ENCODE measurements around the gene IGSF21.
A peak's percentile ranks its signal among the peaks of the same experiment; 100 is the strongest.

Gene IGSF21

DNA sequence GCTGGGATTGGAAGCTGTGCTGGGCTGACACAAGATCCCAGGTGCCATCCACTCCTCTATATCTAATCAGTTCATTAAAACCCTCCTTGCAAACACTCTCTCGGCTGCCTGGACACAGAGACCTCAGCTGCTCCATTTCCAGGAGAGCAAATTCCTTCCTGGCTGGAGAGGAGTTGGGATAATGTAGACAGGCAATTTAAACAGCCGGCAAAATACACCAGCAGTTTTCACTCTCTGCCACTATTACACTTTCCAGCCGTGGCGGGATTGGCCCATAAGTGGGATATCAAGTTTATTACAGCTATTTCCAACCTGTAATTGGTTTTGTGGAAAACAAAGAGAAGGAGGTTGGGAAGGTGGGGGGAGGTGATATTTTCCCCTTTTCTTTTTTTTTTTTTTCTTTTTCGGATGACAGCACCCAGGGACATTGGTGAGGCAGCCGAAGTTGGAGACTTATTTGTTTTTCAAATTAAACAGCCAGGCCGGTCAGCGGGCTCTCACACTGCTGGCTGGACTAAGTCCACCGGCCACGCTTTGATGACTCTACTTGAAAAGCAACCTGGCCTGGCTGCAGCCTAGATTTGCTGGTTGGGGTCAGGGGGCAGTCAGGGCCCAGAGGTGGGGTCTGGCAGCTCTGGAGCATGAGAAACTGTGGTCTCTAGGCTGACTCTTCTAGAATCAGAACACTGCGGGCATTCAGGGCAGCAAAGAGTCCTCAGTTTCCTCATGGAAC, 177.4 kb downstream of the IGSF21 start:
- no peaks in the 10 kb centered on the region for H3K36me3 ChIP-seq (ENCODE audit: insufficient read depth, low read length)
- TF ChIP-seq EZH2 (IDR thresholded peaks at IDR 0.05) (no peak), POLR2AphosphoS5 (IDR thresholded peaks at IDR 0.05; ENCODE audit: borderline replicate concordance, low read depth, low read length) (no peak), FOXP2 (optimal IDR thresholded peaks at IDR 0.05; ENCODE audit: control extremely low read depth, extremely low read length, insufficient read depth) (no peak)
- H3K27ac ChIP-seq: no peak overlapping the region
- H3K4me3 ChIP-seq: no peak overlapping the region
- H3K9me3 ChIP-seq (ENCODE audit: low read depth, low read length): no peaks in the 10 kb centered on the region
- H3K9ac ChIP-seq (ENCODE audit: insufficient read length): no peak overlapping the region
- DNase-seq (ENCODE audit: low read depth, low spot score): no peak

DNA sequence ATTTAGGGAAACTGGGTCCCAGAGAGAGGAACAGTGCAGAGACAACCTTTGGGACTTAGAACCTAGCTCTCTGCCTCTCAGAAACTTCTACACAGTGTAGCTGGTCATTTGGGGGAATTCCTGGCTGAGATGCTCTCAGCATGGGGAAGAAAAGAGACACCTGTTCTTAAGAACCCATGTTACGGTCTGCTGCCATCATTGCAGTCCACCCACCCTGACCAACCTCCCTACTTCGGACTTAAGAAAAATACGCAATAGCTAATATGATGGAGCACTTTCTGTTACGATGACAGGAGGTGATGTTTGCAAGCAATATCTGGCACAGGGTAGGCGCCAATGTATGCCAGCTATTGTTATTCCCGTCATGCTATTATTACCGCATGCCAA, 177.9 kb downstream of the IGSF21 start:
- Histone ChIP-seq H3K9me3 (ENCODE audit: low read depth, low read length) (no peaks in the 10 kb centered on the region), H3K27ac (no peak overlapping the region), H3K4me3 (no peak overlapping the region), H3K9ac (ENCODE audit: insufficient read length) (no peak overlapping the region), H3K36me3 (ENCODE audit: insufficient read depth, low read length) (no peaks in the 10 kb centered on the region)
- TF ChIP-seq POLR2AphosphoS5 (IDR thresholded peaks at IDR 0.05; ENCODE audit: borderline replicate concordance, low read depth, low read length): no peak
- no peak for TF ChIP-seq EZH2 (IDR thresholded peaks at IDR 0.05)
- no peak for TF ChIP-seq FOXP2 (optimal IDR thresholded peaks at IDR 0.05; ENCODE audit: control extremely low read depth, extremely low read length, insufficient read depth)
- DNase-seq (ENCODE audit: low read depth, low spot score): no peak

DNA sequence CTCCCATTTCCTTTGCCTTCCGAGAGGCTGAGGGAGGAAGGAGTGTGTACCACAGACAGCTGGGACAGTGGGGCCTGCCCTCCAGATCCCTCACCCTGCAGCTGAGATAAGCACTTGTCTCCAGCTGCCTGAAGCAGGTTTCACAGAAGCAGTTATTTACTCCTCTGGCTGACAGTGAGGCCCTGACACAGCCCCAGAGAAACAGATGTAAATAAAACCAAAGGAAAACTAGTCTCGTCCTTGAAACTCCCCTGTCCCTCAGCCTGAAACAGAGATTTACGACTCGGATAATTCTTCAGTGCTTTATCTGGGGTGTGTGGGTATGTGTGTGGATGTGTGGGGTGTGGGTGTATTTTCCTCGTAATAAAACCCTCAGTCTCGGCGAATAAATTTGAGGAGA, 181.1 kb downstream of the IGSF21 start:
- Histone ChIP-seq H3K36me3 (ENCODE audit: insufficient read depth, low read length) (no peaks in the 10 kb centered on the region), H3K9ac (ENCODE audit: insufficient read length) (no peak overlapping the region), H3K9me3 (ENCODE audit: low read depth, low read length) (no peaks in the 10 kb centered on the region), H3K27ac (no peak overlapping the region), H3K4me3 (no peak overlapping the region)
- DNase-seq (ENCODE audit: low read depth, low spot score): no peak
- TF ChIP-seq POLR2AphosphoS5 (IDR thresholded peaks at IDR 0.05; ENCODE audit: borderline replicate concordance, low read depth, low read length) (no peak), FOXP2 (optimal IDR thresholded peaks at IDR 0.05; ENCODE audit: control extremely low read depth, extremely low read length, insufficient read depth) (no peak), EZH2 (IDR thresholded peaks at IDR 0.05) (no peak)

DNA sequence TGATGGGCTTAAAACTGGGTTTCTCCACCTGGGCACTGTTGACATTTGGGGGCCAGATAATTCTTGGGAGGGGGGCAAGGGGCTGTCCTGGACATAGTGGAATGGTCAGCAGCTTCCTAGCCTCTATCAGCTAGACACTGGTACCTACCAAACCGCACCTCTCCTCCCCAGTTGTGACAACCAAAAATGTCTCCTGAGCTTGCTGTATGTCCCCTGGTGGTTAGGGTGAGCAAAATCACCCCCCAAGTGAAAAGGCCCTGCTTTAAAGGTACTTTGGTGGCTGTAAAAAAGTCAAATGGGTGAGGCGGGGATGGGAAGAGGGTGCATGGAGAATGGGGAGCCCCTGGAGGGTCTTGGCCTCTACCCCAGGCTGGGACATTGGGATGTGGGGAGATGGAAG, 182.0 kb downstream of the IGSF21 start:
- no peaks in the 10 kb centered on the region for H3K36me3 ChIP-seq (ENCODE audit: insufficient read depth, low read length)
- TF ChIP-seq POLR2AphosphoS5 (IDR thresholded peaks at IDR 0.05; ENCODE audit: borderline replicate concordance, low read depth, low read length): no peak
- TF ChIP-seq EZH2 (IDR thresholded peaks at IDR 0.05): no peak
- no peak for TF ChIP-seq FOXP2 (optimal IDR thresholded peaks at IDR 0.05; ENCODE audit: control extremely low read depth, extremely low read length, insufficient read depth)
- no peak overlapping the region for H3K27ac ChIP-seq
- no peak overlapping the region for H3K4me3 ChIP-seq
- DNase-seq (ENCODE audit: low read depth, low spot score): no peak
- H3K9me3 ChIP-seq (ENCODE audit: low read depth, low read length): no peaks in the 10 kb centered on the region
- H3K9ac ChIP-seq (ENCODE audit: insufficient read length): no peak overlapping the region

DNA sequence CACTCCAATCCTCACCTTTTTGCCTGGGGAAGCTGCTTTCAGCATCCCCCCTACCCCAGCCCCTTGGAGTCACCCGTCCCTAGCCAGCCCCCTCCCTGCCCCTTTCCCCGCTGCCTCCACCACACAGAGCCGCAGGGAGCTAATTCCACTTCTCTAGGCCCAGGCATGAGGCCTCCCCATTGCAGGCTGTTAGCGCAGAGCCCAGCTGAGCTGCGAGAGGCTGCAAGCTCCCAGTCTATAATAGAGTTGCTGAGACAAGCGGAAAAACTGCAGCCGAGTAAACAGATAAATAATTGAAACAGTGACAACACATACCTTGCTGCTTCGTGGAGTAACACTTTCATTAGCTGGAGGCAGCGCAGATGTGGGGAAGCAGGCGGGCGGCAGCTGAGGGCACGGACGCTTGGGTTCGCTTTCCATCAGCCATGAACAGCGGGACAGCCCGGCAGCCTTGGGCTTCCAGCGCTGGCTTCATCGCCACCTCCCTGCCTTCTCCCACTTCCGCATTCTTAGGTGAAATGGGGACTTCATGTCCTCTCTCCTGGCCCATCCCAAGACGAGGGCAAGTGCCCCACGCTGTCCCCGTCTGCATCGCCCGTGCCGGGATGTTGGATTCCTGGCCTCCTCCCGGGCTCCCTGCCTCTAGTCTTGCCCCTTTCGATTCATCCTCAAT, 183.3 kb downstream of the IGSF21 start:
- Histone ChIP-seq H3K4me3 (no peak overlapping the region), H3K9me3 (ENCODE audit: low read depth, low read length) (no peaks in the 10 kb centered on the region), H3K36me3 (ENCODE audit: insufficient read depth, low read length) (no peaks in the 10 kb centered on the region), H3K9ac (ENCODE audit: insufficient read length) (no peak overlapping the region), H3K27ac (no peak overlapping the region)
- DNase-seq (ENCODE audit: low read depth, low spot score): no peak
- TF ChIP-seq FOXP2 (optimal IDR thresholded peaks at IDR 0.05; ENCODE audit: control extremely low read depth, extremely low read length, insufficient read depth) (peak; percentile 100), POLR2AphosphoS5 (IDR thresholded peaks at IDR 0.05; ENCODE audit: borderline replicate concordance, low read depth, low read length) (no peak), EZH2 (IDR thresholded peaks at IDR 0.05) (no peak)

DNA sequence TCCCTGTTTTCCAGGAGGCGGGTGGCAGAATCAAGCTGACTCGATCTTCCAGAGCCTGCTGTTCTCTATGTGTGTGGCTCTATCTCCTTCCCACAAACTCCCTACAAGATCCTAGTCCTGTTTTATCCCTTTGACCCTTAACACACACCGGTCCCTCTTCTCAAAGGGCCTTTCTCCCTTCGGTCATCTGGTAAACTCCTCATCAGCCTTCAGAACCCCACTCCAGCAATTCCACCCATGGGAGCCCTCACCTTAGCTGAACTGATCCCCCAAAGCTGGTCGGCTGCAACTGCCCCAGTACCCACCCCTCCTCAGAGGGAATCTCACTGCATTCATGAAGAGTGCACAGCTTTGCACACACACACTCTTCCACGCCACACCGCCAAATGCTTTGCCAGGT, 184.9 kb downstream of the IGSF21 start:
- Histone ChIP-seq H3K9ac (ENCODE audit: insufficient read length) (no peak overlapping the region), H3K36me3 (ENCODE audit: insufficient read depth, low read length) (no peaks in the 10 kb centered on the region), H3K4me3 (no peak overlapping the region), H3K27ac (no peak overlapping the region), H3K9me3 (ENCODE audit: low read depth, low read length) (no peaks in the 10 kb centered on the region)
- TF ChIP-seq POLR2AphosphoS5 (IDR thresholded peaks at IDR 0.05; ENCODE audit: borderline replicate concordance, low read depth, low read length): no peak
- no peak for TF ChIP-seq FOXP2 (optimal IDR thresholded peaks at IDR 0.05; ENCODE audit: control extremely low read depth, extremely low read length, insufficient read depth)
- TF ChIP-seq EZH2 (IDR thresholded peaks at IDR 0.05): no peak
- DNase-seq (ENCODE audit: low read depth, low spot score): no peak

DNA sequence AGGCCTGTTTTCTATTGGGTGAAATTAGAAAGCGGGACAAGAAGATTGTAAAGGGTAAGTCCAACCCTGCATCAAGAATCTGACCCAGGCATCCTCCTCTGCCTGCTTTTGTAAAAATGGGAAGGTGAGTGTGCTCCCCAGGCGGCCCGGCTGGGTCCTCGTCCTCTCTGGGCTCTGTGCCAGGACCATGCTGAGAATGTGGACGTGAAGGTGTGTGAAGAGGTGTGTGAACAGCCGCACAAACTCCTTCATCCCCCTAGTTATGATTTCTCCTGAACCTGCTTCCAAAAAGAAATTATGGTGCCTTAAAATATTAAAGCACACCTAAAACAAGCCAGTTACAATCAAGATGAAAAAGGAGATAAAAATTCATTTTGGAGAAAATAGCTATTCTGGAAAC, 185.7 kb downstream of the IGSF21 start:
- H3K9ac ChIP-seq (ENCODE audit: insufficient read length): no peak overlapping the region
- no peak overlapping the region for H3K4me3 ChIP-seq
- DNase-seq (ENCODE audit: low read depth, low spot score): no peak
- no peaks in the 10 kb centered on the region for H3K9me3 ChIP-seq (ENCODE audit: low read depth, low read length)
- no peaks in the 10 kb centered on the region for H3K36me3 ChIP-seq (ENCODE audit: insufficient read depth, low read length)
- TF ChIP-seq FOXP2 (optimal IDR thresholded peaks at IDR 0.05; ENCODE audit: control extremely low read depth, extremely low read length, insufficient read depth) (no peak), EZH2 (IDR thresholded peaks at IDR 0.05) (no peak), POLR2AphosphoS5 (IDR thresholded peaks at IDR 0.05; ENCODE audit: borderline replicate concordance, low read depth, low read length) (no peak)
- H3K27ac ChIP-seq: no peak overlapping the region

DNA sequence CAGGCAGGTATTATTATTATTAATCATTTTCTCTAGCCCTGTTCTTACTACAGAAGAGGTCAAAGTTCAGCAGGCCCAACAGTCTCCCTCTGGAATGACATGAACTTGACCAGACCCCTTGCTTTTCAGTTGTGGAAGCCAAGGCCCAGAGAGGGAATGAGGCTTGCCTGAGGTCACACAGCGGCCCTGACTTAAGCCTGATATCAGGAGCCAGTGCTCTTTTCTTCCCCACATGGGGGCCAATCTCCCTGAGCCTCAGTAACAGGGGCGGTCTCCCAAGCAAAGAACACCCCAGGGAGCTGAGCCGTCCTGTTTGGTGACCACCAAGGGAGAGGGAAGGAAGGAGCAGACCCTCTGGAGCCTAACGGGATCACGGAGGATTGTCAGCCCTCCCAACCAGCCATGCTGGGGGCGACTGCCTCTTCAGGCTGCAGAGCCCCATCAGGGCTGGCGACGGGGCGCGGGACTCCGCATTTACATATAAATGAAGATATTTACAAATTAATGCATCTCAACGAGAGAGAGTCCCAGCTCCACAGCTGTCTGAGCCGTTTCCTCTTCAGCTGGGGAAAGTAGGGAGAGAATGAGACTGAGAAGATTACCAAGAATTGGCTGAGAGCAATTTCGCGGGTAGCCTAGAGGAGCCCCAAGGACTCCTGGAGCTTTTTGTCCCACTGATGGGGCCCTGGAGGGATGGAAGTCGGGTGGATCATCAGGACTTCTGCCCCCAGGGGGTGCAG, 187.0 kb downstream of the IGSF21 start:
- H3K9me3 ChIP-seq (ENCODE audit: low read depth, low read length): no peaks in the 10 kb centered on the region
- no peaks in the 10 kb centered on the region for H3K36me3 ChIP-seq (ENCODE audit: insufficient read depth, low read length)
- no peak for TF ChIP-seq POLR2AphosphoS5 (IDR thresholded peaks at IDR 0.05; ENCODE audit: borderline replicate concordance, low read depth, low read length)
- TF ChIP-seq FOXP2 (optimal IDR thresholded peaks at IDR 0.05; ENCODE audit: control extremely low read depth, extremely low read length, insufficient read depth): no peak
- no peak for TF ChIP-seq EZH2 (IDR thresholded peaks at IDR 0.05)
- no peak overlapping the region for H3K9ac ChIP-seq (ENCODE audit: insufficient read length)
- no peak overlapping the region for H3K27ac ChIP-seq
- no peak for DNase-seq (ENCODE audit: low read depth, low spot score)
- no peak overlapping the region for H3K4me3 ChIP-seq

All from SK-N-MC (cell line).